Endothelial cell of umbilical vein (primary cell): ENCODE data around the gene ONECUT2. TPM values are rescaled to one million over a fixed set of nuclear protein-coding genes. Genes with fewer than 3 reads are reported as not detected.

ENCODE experiments used
- BruUV-seq: library from RNA; stranded (reverse); fragments of 400-500 nt; replicated peaks from 2 replicates; lab custom pipeline; 2021; lab: Mats Ljungman, UMichigan
- CTCF ChIA-PET: fragments of 300-600, 350-600 bp; sonication (Branson Sonifier 250); formaldehyde crosslinking; loops from one replicate; lab custom pipeline; 2021; ENCODE audit warnings: antibody characterized with exemption, inconsistent platforms; lab: Charles Lee
- POLR2A ChIA-PET: fragments of 300-600, 350-600 bp; sonication (Branson Sonifier 250); formaldehyde crosslinking; loops from one replicate; lab custom pipeline; 2021; ENCODE audit warnings: antibody characterized with exemption, inconsistent platforms; lab: Charles Lee
- DNase-seq: peaks from one replicate; pipeline ENCODE4 v3.0.0-alpha.2; 2011; ENCODE audit warnings: low read depth, low spot score
- FAIRE-seq: peaks from 2 replicates; lab custom pipeline; 2011; peaks lifted over from hg19 to GRCh38; lab: Jason Lieb, UNC
- H2AFZ ChIP-seq: 2 replicates; pipeline ENCODE4 v1.6.0; 2012; ENCODE audit warnings: low read depth, low read length, control low read depth, inconsistent platforms
- H3K27ac ChIP-seq: 2 replicates; pipeline ENCODE4 v1.5.1; 2011; ENCODE audit warnings: low read depth, mild to moderate bottlenecking, control low read depth, low read length, moderate library complexity; ENCODE audit not compliant: insufficient read depth
- H3K27me3 ChIP-seq, 2 experiments: 2 replicates each; pipeline versions ENCODE4 v1.6.0 to v1.6.1; 2011; ENCODE audit warnings: low read length in 2 of 2, mixed read lengths in 1 of 2; ENCODE audit not compliant: control insufficient read depth in 2 of 2, insufficient read depth in 2 of 2
- H3K36me3 ChIP-seq, 2 experiments: 2 replicates in 1 of 2; 3 replicates in 1 of 2; pipeline ENCODE4 v1.5.1; 2011; ENCODE audit warnings: low read length in 2 of 2, mild to moderate bottlenecking in 1 of 2, moderate library complexity in 1 of 2; ENCODE audit not compliant: control insufficient read depth in 2 of 2, insufficient read depth in 2 of 2; ENCODE audit errors: extremely low read depth in 1 of 2
- H3K4me1 ChIP-seq: 3 replicates; pipeline ENCODE4 v1.5.1; 2011; ENCODE audit warnings: mild to moderate bottlenecking, low read length; ENCODE audit not compliant: control insufficient read depth, insufficient read depth; ENCODE audit errors: extremely low read depth
- H3K4me2 ChIP-seq: 2 replicates; pipeline ENCODE4 v1.6.1; 2011; ENCODE audit warnings: low read length, control low read depth, mixed read lengths; ENCODE audit not compliant: insufficient read depth
- H3K4me3 ChIP-seq, 3 experiments: fragments of 200-600 bp in 1 of 3; sonication (generic), shearing (Covaris generic) in 1 of 3; replicated peaks in 1 of 3; 2 replicates each; pipeline ENCODE4 v1.5.1; 2011 to 2016; ENCODE audit warnings: control low read depth in 3 of 3, low read length in 3 of 3, mild to moderate bottlenecking in 2 of 3, inconsistent platforms in 1 of 3, low read depth in 1 of 3, moderate library complexity in 1 of 3; ENCODE audit not compliant: insufficient read depth in 1 of 3
- H3K79me2 ChIP-seq: 2 replicates; pipeline ENCODE4 v1.6.0; 2012; ENCODE audit warnings: low read length, inconsistent platforms; ENCODE audit not compliant: control insufficient read depth, insufficient read depth
- H3K9ac ChIP-seq: replicated peaks from 2 replicates; pipeline ENCODE3; 2011; ENCODE audit warnings: low read length, control low read depth; ENCODE audit not compliant: insufficient read depth; ENCODE audit errors: extremely low read depth
- H3K9me1 ChIP-seq: replicated peaks from 3 replicates; pipeline ENCODE4 v1.6.0; 2011; ENCODE audit warnings: mild to moderate bottlenecking, low read length; ENCODE audit not compliant: control insufficient read depth, insufficient read depth; ENCODE audit errors: extremely low read depth
- H3K9me3 ChIP-seq: replicated peaks from 2 replicates; pipeline ENCODE4 v1.5.1; 2012; ENCODE audit warnings: low read length, inconsistent platforms; ENCODE audit not compliant: control insufficient read depth, insufficient read depth
- H4K20me1 ChIP-seq: replicated peaks from 2 replicates; pipeline ENCODE3; 2011; ENCODE audit warnings: mild to moderate bottlenecking, low read length; ENCODE audit not compliant: control insufficient read depth, insufficient read depth; ENCODE audit errors: extremely low read depth
- EZH2 ChIP-seq: IDR thresholded peaks from 2 replicates; pipeline ENCODE4 v1.6.1; 2012; ENCODE audit warnings: borderline replicate concordance, low read depth, mild to moderate bottlenecking, moderate library complexity, low read length, inconsistent platforms; ENCODE audit not compliant: severe bottlenecking
- FOS ChIP-seq: IDR thresholded peaks from 2 replicates; pipeline ENCODE4 v1.6.1; 2011; ENCODE audit warnings: mild to moderate bottlenecking, low read length, moderate library complexity, borderline replicate concordance; ENCODE audit not compliant: insufficient read depth
- GATA2 ChIP-seq: IDR thresholded peaks from 2 replicates; pipeline ENCODE4 v1.7.0; 2011; ENCODE audit warnings: low read depth, mild to moderate bottlenecking, moderate library complexity, mixed read lengths, low read length; ENCODE audit not compliant: insufficient read length, insufficient read depth
- JUN ChIP-seq: IDR thresholded peaks from 2 replicates; pipeline ENCODE4 v1.6.1; 2011; ENCODE audit warnings: borderline replicate concordance, low read depth; ENCODE audit not compliant: insufficient read length, insufficient read depth
- MYC ChIP-seq: IDR thresholded peaks from one replicate; pipeline ENCODE4 v1.6.1; 2011; ENCODE audit warnings: mild to moderate bottlenecking, low read depth, low read length
- POLR2A ChIP-seq: IDR thresholded peaks from 2 replicates; pipeline ENCODE4 v1.6.1; 2012; ENCODE audit warnings: low read depth, mild to moderate bottlenecking, control low read depth, low read length
- POLR2AphosphoS5 ChIP-seq: IDR thresholded peaks from 2 replicates; pipeline ENCODE4 v1.6.1; 2012; ENCODE audit warnings: low read depth, mild to moderate bottlenecking, control low read depth, low read length, moderate library complexity; ENCODE audit not compliant: insufficient read depth
- dilution Hi-C: fragments of 300-500 bp; cut with MboI; formaldehyde crosslinking; loops from one replicate; pipeline ENCODE4 v1.15.0; 2019; ENCODE audit warnings: low sequenced_read_pairs; ENCODE audit not compliant: extremely low pct_ligation_motif_present
- intact Hi-C: fragments of 100-400 bp; cut with micrococcal nuclease; formaldehyde crosslinking; loops from one replicate; pipeline ENCODE4 v1.10.0; 2022
- polyA plus RNA-seq, 4 experiments: library from polyadenylated mRNA; depleted of rRNA in 3 of 4; stranded (reverse) in 3 of 4; unstranded in 1 of 4; fragments of >200 nt; gene quantifications; 2 replicates each; pipeline versions ENCODE4 v1.2.1 to v1.2.3, GENCODE V29; 2011 to 2012; ENCODE audit warnings: missing spikeins in 1 of 4
- total RNA-seq: library from RNA; stranded (reverse); gene quantifications from 2 replicates; pipeline ENCODE4 v1.2.3, GENCODE V29; 2021
- TF ChIP-seq, protein P1 (sequence below), 2 donors: IDR thresholded peaks; 1 replicate in 1 of 2; 2 replicates in 1 of 2; pipeline ENCODE4 v1.5.1; 2011; ENCODE audit warnings: low read length in 2 of 2, mild to moderate bottlenecking in 2 of 2, moderate library complexity in 2 of 2, control low read depth in 1 of 2, inconsistent platforms in 1 of 2, low read depth in 1 of 2; ENCODE audit not compliant: insufficient read depth in 1 of 2; ENCODE audit errors: extremely low read depth in 1 of 2
- TF ChIP-seq, protein P2 (sequence below): IDR thresholded peaks from 2 replicates; pipeline ENCODE4 v1.6.1; 2011; ENCODE audit not compliant: insufficient read depth, insufficient read length

Gene ONECUT2
- total and polyA plus RNA-seq, 2 donors (not counting 3 experiments of a cell fraction or from before 2014, with no cell fraction given) = 0.01 to 0.62 TPM

- Histone ChIP-seq H3K9ac (no peak overlapping the region), H3K4me2 (no peak overlapping the region), H2AFZ (no peak overlapping the region), H3K4me1 (peaks cover 13% of the 10 kb centered on the region), H3K36me3 (no peaks in the 10 kb centered on the region), H4K20me1 (no peaks in the 10 kb centered on the region), H3K9me3 (no peaks in the 10 kb centered on the region), H3K4me3 (no peak overlapping the region), H3K79me2 (no peaks in the 10 kb centered on the region), H3K9me1 (no peaks in the 10 kb centered on the region), H3K27me3 (peaks cover 81 to 92% of the 10 kb centered on the region in 2 experiments), H3K27ac (no peak overlapping the region)
- DNase-seq (no peak), FAIRE-seq (peak; percentile 42)
- intact Hi-C loops = no loop called here
- dilution Hi-C loops = no loop called here
- no TSS peak for BruUV-seq
- ChIA-PET CTCF (no interaction called here), POLR2A (no interaction called here)
- peak; percentile 59 for TF ChIP-seq EZH2
- TF ChIP-seq POLR2AphosphoS5 = no peak
These were observed 3.6 kb upstream of the ONECUT2 start for GRCh38 chr18:57431467-57432080.

GRCh38 chr18:57432140-57432539 is 3.0 kb upstream of the ONECUT2 start:
- no peaks in the 10 kb centered on the region for H3K79me2 ChIP-seq
- CTCF ChIA-PET = no interaction called here
- no peak overlapping the region for H3K4me2 ChIP-seq
- no peak overlapping the region for H3K9ac ChIP-seq
- H3K4me1 ChIP-seq = peaks cover 13% of the 10 kb centered on the region
- FAIRE-seq (no peak), DNase-seq (no peak)
- POLR2A ChIA-PET = no interaction called here
- H3K9me1 ChIP-seq = no peaks in the 10 kb centered on the region
- H3K36me3 ChIP-seq = no peaks in the 10 kb centered on the region
- H3K27ac ChIP-seq = no peak overlapping the region
- H3K4me3 ChIP-seq = no peak overlapping the region
- intact Hi-C loops (no loop called here), dilution Hi-C loops (no loop called here)
- H3K9me3 ChIP-seq = no peaks in the 10 kb centered on the region
- TF ChIP-seq MYC = no peak
- no peak for TF ChIP-seq EZH2
- TF ChIP-seq FOS = no peak
- no peak for TF ChIP-seq GATA2
- no peak for TF ChIP-seq POLR2A
- no peak for TF ChIP-seq POLR2AphosphoS5
- TF ChIP-seq JUN = no peak
- TF ChIP-seq, protein P1, sequence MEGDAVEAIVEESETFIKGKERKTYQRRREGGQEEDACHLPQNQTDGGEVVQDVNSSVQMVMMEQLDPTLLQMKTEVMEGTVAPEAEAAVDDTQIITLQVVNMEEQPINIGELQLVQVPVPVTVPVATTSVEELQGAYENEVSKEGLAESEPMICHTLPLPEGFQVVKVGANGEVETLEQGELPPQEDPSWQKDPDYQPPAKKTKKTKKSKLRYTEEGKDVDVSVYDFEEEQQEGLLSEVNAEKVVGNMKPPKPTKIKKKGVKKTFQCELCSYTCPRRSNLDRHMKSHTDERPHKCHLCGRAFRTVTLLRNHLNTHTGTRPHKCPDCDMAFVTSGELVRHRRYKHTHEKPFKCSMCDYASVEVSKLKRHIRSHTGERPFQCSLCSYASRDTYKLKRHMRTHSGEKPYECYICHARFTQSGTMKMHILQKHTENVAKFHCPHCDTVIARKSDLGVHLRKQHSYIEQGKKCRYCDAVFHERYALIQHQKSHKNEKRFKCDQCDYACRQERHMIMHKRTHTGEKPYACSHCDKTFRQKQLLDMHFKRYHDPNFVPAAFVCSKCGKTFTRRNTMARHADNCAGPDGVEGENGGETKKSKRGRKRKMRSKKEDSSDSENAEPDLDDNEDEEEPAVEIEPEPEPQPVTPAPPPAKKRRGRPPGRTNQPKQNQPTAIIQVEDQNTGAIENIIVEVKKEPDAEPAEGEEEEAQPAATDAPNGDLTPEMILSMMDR (IDR thresholded peaks at IDR 0.05; ENCODE audit: extremely low read depth in 1 of 2, insufficient read depth in 1 of 2, low read depth in 1 of 2, low read length in 2 of 2) = no peak
- TF ChIP-seq, protein P2, sequence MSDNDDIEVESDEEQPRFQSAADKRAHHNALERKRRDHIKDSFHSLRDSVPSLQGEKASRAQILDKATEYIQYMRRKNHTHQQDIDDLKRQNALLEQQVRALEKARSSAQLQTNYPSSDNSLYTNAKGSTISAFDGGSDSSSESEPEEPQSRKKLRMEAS = no peak
- no peaks in the 10 kb centered on the region for H4K20me1 ChIP-seq
- no TSS peak for BruUV-seq
- no peak overlapping the region for H2AFZ ChIP-seq
- peaks cover 83 to 92% of the 10 kb centered on the region in 2 experiments for H3K27me3 ChIP-seq
